ENCODE measurements around the gene GDI2. TPM values are rescaled to one million over a fixed set of nuclear protein-coding genes. Genes with fewer than 3 reads are reported as not detected.

GDI2 gene
- total RNA-seq, 1 experiment from 2014 or later = 321 TPM

- TF ChIP-seq ZNF425 (CRISPR knock-in tag; conservative IDR thresholded peaks at IDR 0.05) = no peak
- TF ChIP-seq ZNF219 (CRISPR knock-in tag; IDR thresholded peaks at IDR 0.05; ENCODE audit: borderline replicate concordance) = no peak
- no peak for TF ChIP-seq ATF2 (CRISPR knock-in tag; IDR thresholded peaks at IDR 0.05; ENCODE audit: borderline replicate concordance, low read depth)
- no peak for TF ChIP-seq ZNF416 (CRISPR knock-in tag; IDR thresholded peaks at IDR 0.05)
- no peak for TF ChIP-seq ZNF512 (CRISPR knock-in tag; IDR thresholded peaks at IDR 0.05; ENCODE audit: borderline replicate concordance)
- TF ChIP-seq TEAD1 (CRISPR knock-in tag; IDR thresholded peaks at IDR 0.05) = no peak
Observed at GRCh38 chr10:5738427-5738826, 74.8 kb downstream of the GDI2 start (continued).

GRCh38 chr10:5737352-5737751 lies 75.9 kb downstream of the GDI2 start:
- Mint-ChIP-seq H3K9me3 (no peaks in the 10 kb centered on the region), H3K27me3 (ENCODE audit: low read depth) (no peaks in the 10 kb centered on the region), H3K27ac (peak overlapping the region; percentile 54; the same call in 1 of the 2 replicates), H3K4me3 (no peak overlapping the region), H3K4me1 (peaks cover 5% of the 10 kb centered on the region), H3K36me3 (peaks cover 29% of the 10 kb centered on the region)
- DNase-seq (ENCODE audit: low spot score) (peak; percentile 48), ATAC-seq (peak; percentile 97)
- no peak for TF ChIP-seq FOXJ3 (CRISPR knock-in tag; IDR thresholded peaks at IDR 0.05; ENCODE audit: borderline replicate concordance)
- TF ChIP-seq ATF6 (CRISPR knock-in tag; IDR thresholded peaks at IDR 0.05) = no peak
- TF ChIP-seq ZNF671 (CRISPR knock-in tag; IDR thresholded peaks at IDR 0.05) = no peak
- no peak for TF ChIP-seq ATF3 (CRISPR knock-in tag; conservative IDR thresholded peaks at IDR 0.05)
- no peak for TF ChIP-seq ZNF423 (CRISPR knock-in tag; IDR thresholded peaks at IDR 0.05)
- TF ChIP-seq ZNF416 (CRISPR knock-in tag; IDR thresholded peaks at IDR 0.05) = no peak
- TF ChIP-seq ERG (CRISPR knock-in tag; IDR thresholded peaks at IDR 0.05) = no peak
- TF ChIP-seq RORB (CRISPR knock-in tag; IDR thresholded peaks at IDR 0.05) = no peak
- no peak for TF ChIP-seq FOXP1 (CRISPR knock-in tag; IDR thresholded peaks at IDR 0.05; ENCODE audit: borderline replicate concordance)
- ChIA-PET CTCF (interaction anchor here (0.7 to 0.9 kb wide), 5 partner anchors 12 to 59 kb away, joined by 3 read pairs; no protein-coding TSS in a partner anchor), POLR2A (no interaction called here)

GRCh38 chr10:5736591-5736990 lies 76.6 kb downstream of the GDI2 start:
- H3K9me3 Mint-ChIP-seq = no peaks in the 10 kb centered on the region
- peaks cover 27% of the 10 kb centered on the region for H3K36me3 Mint-ChIP-seq
- TF ChIP-seq ZNF671 (CRISPR knock-in tag; IDR thresholded peaks at IDR 0.05) (no peak), GABPB1 (CRISPR knock-in tag; IDR thresholded peaks at IDR 0.05) (no peak)
- no peak overlapping the region for H3K27ac Mint-ChIP-seq
- H3K27me3 Mint-ChIP-seq (ENCODE audit: low read depth) = no peaks in the 10 kb centered on the region
- POLR2A ChIA-PET = no interaction called here
- ATAC-seq = no peak
- CTCF ChIA-PET = interaction anchor here (0.7 to 0.8 kb wide), 2 partner anchors 12 to 44 kb away, joined by 3 read pairs; no protein-coding TSS in a partner anchor
- no peak overlapping the region for H3K4me3 Mint-ChIP-seq
- H3K4me1 Mint-ChIP-seq = peaks cover 5% of the 10 kb centered on the region
- no peak for DNase-seq (ENCODE audit: low spot score)
